ENCODE measurements around the gene NOL11. TPM values are rescaled to one million over a fixed set of nuclear protein-coding genes. Genes with fewer than 3 reads are reported as not detected.

NOL11 gene
- polyA plus RNA-seq, 1 of the 3 experiments (the other 2 are of a cell fraction) = 27.0 TPM

- Histone ChIP-seq H3K4me3 (ENCODE audit: low read depth in 2 of 2, low read length in 1 of 2) (no peak overlapping the region), H3K79me2 (ENCODE audit: insufficient read depth) (no peaks in the 10 kb centered on the region), H3K9me2 (no peaks in the 10 kb centered on the region), H3K9ac (no peak overlapping the region), H3K4me2 (no peak overlapping the region), H3F3A (replicated peaks; ENCODE audit: insufficient read depth) (no peaks in the 10 kb centered on the region), H3K4me1 (ENCODE audit: control insufficient read depth in 1 of 2, insufficient read depth in 2 of 2, low read depth in 1 of 2, low read length in 1 of 2) (no peaks in the 10 kb centered on the region; a peak in 1 of 4 replicates), H3K9me3 (no peaks in the 10 kb centered on the region), H3K27me3 (ENCODE audit: insufficient read depth) (no peaks in the 10 kb centered on the region), H2AFZ (ENCODE audit: low read depth) (no peak overlapping the region), H4K20me1 (ENCODE audit: insufficient read depth) (no peaks in the 10 kb centered on the region), H3K27ac (ENCODE audit: low read depth in 2 of 2, low read length in 1 of 2) (no peak overlapping the region), H3K36me3 (replicated peaks in 1 of 2; ENCODE audit: control insufficient read depth in 1 of 2, insufficient read depth in 2 of 2, low read length in 1 of 2) (peaks cover 4 to 10% of the 10 kb centered on the region in 2 experiments)
- no peak for DNase-seq
- TF ChIP-seq EP300 (IDR thresholded peaks at IDR 0.05; ENCODE audit: borderline replicate concordance in 1 of 2, low read depth in 1 of 2, low read length in 1 of 2) (no peak), JUND (IDR thresholded peaks at IDR 0.05) (no peak), RXRA (IDR thresholded peaks at IDR 0.05; ENCODE audit: borderline replicate concordance, low read depth) (no peak), NRF1 (IDR thresholded peaks at IDR 0.05; ENCODE audit: low read depth, low read length) (no peak), ZBTB33 (IDR thresholded peaks at IDR 0.05; ENCODE audit: borderline replicate concordance, low read depth) (no peak), NFIC (IDR thresholded peaks at IDR 0.05; ENCODE audit: borderline replicate concordance) (no peak), FOXJ3 (CRISPR knock-in tag; IDR thresholded peaks at IDR 0.05) (no peak), YY1 (IDR thresholded peaks at IDR 0.05; ENCODE audit: low read depth) (no peak), TCF12 (IDR thresholded peaks at IDR 0.05) (no peak), USF2 (IDR thresholded peaks at IDR 0.05; ENCODE audit: borderline replicate concordance, low read depth, low read length) (no peak), POLR2AphosphoS5 (IDR thresholded peaks at IDR 0.05; ENCODE audit: low read depth, low read length) (no peak), SIN3A (IDR thresholded peaks at IDR 0.05; ENCODE audit: borderline replicate concordance, low read depth, low read length) (no peak), TEAD4 (IDR thresholded peaks at IDR 0.05; ENCODE audit: borderline replicate concordance, insufficient read depth) (no peak), REST (IDR thresholded peaks at IDR 0.05; ENCODE audit: low read depth, low read length) (no peak)
- WGBS (ENCODE audit: low lambda C conversion rate) = 96% methylated on average over 2 of the region's 2 CpGs
- ChIA-PET POLR2A (no interaction called here), CTCF (interaction anchor here (0.9 to 16.1 kb wide), 4 partner anchors 11 to 303 kb away, joined by 3 to 241 read pairs (median 5); partner anchors contain the start of gene PITPNC1)
These were observed 38.5 kb upstream of the NOL11 start for GRCh38 chr17:67679225-67679624.

Measured in SK-N-SH (cell line).